Uterus (tissue), 2 donors: Measurements from ENCODE around the gene SLC35F3.

Experiments
- POLR2A ChIP-seq, 2 donors: fragments of 450-650 bp; IDR thresholded peaks; one replicate each; pipeline ENCODE4 v1.6.1; 2016; ENCODE audit warnings: antibody characterized with exemption in 2 of 2, mild to moderate bottlenecking in 1 of 2, moderate library complexity in 1 of 2
- TF ChIP-seq, protein P1 (sequence below), 4 experiments: fragments of 200-600 bp in 2 of 4; fragments of 450-650 bp in 2 of 4; sonication (generic) in 2 of 4; IDR thresholded peaks; one replicate each; pipeline ENCODE4 v1.5.1; 2016 to 2019; ENCODE audit warnings: antibody characterized with exemption in 4 of 4, mild to moderate bottlenecking in 2 of 4, moderate library complexity in 1 of 4

DNA sequence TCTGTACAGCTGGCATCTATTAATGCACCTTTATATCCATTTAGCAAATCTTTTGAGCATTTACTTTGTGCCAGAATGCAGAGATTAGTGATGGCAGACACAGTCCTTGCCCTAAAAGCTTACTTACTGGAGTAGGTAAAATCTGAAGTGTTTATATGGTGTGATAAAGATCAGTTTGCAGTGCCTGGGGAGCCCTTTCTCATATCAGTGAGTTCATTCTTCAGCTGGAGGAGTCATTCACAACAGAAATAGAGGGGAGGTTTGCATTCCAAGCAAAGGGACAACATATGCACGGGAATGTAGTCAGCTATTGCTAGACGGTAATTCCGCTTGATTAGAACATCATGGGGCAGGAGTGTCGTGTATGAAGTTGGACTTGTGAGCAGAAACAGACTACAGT is 8.4 kb downstream of the SLC35F3 start:
- TF ChIP-seq, protein P1, sequence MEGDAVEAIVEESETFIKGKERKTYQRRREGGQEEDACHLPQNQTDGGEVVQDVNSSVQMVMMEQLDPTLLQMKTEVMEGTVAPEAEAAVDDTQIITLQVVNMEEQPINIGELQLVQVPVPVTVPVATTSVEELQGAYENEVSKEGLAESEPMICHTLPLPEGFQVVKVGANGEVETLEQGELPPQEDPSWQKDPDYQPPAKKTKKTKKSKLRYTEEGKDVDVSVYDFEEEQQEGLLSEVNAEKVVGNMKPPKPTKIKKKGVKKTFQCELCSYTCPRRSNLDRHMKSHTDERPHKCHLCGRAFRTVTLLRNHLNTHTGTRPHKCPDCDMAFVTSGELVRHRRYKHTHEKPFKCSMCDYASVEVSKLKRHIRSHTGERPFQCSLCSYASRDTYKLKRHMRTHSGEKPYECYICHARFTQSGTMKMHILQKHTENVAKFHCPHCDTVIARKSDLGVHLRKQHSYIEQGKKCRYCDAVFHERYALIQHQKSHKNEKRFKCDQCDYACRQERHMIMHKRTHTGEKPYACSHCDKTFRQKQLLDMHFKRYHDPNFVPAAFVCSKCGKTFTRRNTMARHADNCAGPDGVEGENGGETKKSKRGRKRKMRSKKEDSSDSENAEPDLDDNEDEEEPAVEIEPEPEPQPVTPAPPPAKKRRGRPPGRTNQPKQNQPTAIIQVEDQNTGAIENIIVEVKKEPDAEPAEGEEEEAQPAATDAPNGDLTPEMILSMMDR (IDR thresholded peaks at IDR 0.05) = no peak
- TF ChIP-seq POLR2A (IDR thresholded peaks at IDR 0.05) = no peak
